AG09319 (cell line): ENCODE measurements around the gene FAM107B.
A peak's percentile ranks its signal among the peaks of the same experiment; 100 is the strongest.
"Not testable (repeated sequence)": the region's sequence is repeated elsewhere in the genome, so short reads cannot be mapped to it uniquely, and the experiment has no call there.

Experiments
- DNase-seq: peaks from one replicate; pipeline ENCODE4 v3.0.0-alpha.2; 2010; ENCODE audit warnings: low read depth; ENCODE audit errors: extremely low read depth
- TF ChIP-seq, protein P1 (sequence below): IDR thresholded peaks from 2 replicates; pipeline ENCODE4 v1.5.1; 2011; ENCODE audit warnings: low read depth, mild to moderate bottlenecking, inconsistent platforms, low read length, moderate library complexity

FAM107B gene

DNA sequence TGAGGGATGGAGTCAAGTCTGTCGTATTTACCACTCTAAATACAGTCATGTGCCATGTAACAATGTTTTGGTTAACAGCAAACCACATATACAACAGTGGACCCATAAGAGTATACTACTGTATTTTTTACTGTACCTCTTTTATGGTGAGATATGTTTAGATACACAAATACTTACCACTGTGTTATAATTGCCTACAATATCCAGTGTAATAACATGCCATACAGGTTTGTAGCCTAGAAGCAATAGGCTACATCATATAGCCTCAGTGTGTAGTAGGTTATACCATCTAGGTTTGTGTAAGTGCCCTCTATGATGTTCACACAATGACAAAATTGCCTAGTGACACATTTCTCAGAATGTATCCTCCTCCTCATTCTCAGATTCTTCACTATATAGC is 110.4 kb downstream of the FAM107B start:
- TF ChIP-seq, protein P1, sequence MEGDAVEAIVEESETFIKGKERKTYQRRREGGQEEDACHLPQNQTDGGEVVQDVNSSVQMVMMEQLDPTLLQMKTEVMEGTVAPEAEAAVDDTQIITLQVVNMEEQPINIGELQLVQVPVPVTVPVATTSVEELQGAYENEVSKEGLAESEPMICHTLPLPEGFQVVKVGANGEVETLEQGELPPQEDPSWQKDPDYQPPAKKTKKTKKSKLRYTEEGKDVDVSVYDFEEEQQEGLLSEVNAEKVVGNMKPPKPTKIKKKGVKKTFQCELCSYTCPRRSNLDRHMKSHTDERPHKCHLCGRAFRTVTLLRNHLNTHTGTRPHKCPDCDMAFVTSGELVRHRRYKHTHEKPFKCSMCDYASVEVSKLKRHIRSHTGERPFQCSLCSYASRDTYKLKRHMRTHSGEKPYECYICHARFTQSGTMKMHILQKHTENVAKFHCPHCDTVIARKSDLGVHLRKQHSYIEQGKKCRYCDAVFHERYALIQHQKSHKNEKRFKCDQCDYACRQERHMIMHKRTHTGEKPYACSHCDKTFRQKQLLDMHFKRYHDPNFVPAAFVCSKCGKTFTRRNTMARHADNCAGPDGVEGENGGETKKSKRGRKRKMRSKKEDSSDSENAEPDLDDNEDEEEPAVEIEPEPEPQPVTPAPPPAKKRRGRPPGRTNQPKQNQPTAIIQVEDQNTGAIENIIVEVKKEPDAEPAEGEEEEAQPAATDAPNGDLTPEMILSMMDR = no peak
- DNase-seq = no peak

DNA sequence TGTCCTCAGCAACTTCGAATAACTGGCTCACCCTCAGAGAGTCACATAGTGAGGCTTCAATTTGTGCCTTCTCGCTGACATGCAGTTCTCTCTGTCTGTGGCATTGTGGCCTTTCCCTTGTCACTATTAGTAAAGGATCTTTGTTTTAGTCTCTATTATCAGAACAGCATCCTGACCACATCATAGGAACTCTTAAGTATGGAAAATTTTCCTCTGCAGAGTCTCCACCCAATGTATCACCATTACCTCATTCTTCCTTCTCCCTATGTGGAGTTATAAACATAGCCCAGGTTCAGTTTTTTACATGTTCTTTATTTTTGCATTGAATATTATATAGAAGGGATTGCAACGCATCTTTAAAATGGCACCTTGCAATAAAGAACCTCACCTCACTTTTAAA is 112.9 kb downstream of the FAM107B start:
- no peak for DNase-seq
- TF ChIP-seq, protein P1 = no peak

GRCh38 chr10:14660831-14661230 is 113.9 kb downstream of the FAM107B start:
- DNase-seq = no peak
- TF ChIP-seq, protein P1 = no peak

DNA sequence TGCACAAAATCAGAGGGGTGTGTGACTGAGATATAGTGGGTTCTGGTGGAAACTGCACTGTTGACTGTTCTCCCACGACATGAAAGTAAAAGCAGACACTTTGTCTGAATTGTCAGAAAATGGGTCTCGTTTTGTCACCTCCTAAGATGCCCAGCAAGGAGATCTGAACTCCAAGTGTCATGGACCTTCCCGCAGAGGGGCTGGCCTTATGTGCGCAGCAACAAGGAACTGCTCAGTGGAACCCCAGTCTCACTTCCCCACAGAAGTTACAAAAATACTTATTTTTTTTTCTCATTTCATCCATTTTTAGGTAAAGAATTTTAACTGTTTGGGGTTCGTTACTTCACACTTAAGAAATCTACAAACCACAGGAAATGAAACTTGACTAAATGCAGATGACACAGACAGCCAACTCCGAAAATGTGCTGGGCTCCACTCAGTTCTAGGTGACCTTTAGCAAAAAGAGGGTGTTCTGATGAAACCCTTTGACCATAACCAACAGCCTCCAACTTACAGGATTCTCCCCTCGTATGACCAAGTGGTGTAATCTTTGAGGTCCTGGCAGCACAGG is 115.0 kb downstream of the FAM107B start:
- no peak for DNase-seq
- TF ChIP-seq, protein P1 = no peak

DNA sequence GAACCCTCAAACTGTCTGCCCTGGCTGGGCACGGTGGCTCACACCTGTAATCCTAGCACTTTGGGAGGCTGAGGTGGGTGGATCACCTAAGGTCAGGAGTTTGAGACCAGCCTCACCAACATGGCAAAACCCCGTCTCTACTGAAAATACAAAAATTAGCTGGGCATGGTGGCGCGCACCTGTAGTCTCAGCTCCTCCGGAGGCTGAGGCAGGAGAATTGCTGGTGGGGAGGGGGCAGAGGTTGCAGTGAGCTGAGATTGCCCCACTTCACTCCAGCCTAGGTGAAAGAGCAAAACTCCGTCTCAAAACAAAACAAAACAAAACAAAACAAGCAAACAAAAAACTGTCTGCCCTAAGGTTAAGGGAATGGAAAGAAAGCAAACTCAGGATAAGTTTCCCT is 115.6 kb downstream of the FAM107B start:
- not testable (repeated sequence) for DNase-seq

DNA sequence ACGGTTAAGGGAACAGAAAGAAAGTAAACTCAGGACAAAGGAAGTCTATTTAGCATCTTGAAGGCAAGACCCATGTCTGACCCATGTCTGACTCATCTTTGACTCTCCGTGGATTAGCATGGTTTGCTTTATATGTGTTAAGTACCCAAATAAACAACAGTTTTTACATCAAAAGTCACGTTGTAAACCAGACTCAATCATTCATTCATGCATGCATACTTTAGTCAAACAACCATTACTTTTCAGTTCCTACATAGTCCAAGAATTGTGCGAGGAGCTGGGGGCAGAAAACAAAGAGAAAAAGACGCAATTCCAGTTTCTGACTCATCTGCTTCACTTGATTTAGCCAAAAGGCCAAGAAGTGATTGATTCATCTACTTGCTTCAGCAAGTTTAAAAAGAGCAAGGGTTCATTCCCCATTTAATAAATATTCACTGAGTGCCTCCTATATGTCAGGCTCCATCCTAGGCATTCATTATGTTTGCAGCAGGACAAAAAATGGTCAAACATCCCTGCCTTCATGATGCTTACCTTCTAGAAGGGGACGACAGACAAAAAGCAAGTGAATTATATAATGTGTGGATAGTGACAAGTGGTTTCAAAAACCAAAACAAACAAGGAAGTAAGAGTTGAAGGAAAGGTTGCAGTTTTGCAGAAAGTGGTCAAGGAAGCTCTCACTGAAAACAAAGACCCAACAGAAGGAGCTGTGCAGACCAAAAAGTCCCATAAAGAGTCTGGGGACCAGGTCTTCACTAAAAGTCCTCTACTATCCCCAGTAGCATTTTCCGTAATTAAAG is 116.2 kb downstream of the FAM107B start:
- DNase-seq = peak; percentile 61
- TF ChIP-seq, protein P1 = no peak

- TF ChIP-seq, protein P1 = no peak
- DNase-seq = no peak
Measured at GRCh38 chr10:14656052-14656730, 118.5 kb downstream of the FAM107B start.
